ENCODE data around the gene LYPD1. TPM values are rescaled to one million over a fixed set of nuclear protein-coding genes. Genes with fewer than 3 reads are reported as not detected.

Gene LYPD1
- total RNA-seq, 1 experiment from 2014 or later = not detected

DNA sequence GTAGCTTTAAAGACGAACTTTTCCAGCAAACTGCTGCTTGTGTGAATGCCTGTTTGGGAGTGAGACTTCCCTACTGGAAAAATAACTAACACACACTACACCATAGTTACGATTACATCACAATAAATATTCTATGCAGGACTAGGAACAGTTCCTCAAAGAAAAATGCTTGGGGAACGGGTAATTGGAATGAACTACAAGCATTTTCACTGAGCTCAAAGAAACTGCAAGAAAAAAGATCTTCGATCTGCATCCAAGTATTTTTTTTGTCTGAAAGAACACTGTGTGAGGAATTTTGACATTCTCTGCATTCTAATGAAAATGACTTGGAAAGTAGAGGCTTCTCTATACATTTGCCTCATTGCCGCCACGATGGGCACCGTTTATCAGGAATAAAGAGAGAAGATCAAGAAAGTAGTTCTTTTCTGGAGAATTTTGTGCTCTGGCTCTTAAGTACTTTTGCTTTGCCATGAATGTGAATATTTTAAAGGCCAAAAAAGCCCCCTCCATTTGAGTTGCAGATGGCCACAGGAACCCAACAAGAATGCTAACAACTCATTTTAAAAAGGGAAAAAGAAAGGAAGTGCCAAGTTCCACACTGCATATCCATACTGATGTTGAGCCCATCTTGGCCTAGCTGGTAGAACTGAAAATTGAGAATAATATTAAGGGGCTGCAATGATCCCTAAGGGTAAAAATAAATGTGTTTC, 13.6 kb downstream of the LYPD1 start:
- no TSS peak for BruUV-seq (replicated peaks)
- TF ChIP-seq SRF (IDR thresholded peaks at IDR 0.05; ENCODE audit: low read depth) = no peak
- TF ChIP-seq EGR1 (IDR thresholded peaks at IDR 0.05; ENCODE audit: low read depth) = no peak
- no peak for TF ChIP-seq EZH2phosphoT487 (IDR thresholded peaks at IDR 0.05; ENCODE audit: borderline replicate concordance)
- TF ChIP-seq FOSL1 (IDR thresholded peaks at IDR 0.05; ENCODE audit: low read depth) = no peak
- no peak for TF ChIP-seq ZFX (IDR thresholded peaks at IDR 0.05)
- TF ChIP-seq RAD21 (IDR thresholded peaks at IDR 0.05; ENCODE audit: low read depth) = no peak
- TF ChIP-seq SP1 (IDR thresholded peaks at IDR 0.05; ENCODE audit: low read depth) = no peak
- TF ChIP-seq JUND (IDR thresholded peaks at IDR 0.05) = no peak
- TF ChIP-seq, protein P1, sequence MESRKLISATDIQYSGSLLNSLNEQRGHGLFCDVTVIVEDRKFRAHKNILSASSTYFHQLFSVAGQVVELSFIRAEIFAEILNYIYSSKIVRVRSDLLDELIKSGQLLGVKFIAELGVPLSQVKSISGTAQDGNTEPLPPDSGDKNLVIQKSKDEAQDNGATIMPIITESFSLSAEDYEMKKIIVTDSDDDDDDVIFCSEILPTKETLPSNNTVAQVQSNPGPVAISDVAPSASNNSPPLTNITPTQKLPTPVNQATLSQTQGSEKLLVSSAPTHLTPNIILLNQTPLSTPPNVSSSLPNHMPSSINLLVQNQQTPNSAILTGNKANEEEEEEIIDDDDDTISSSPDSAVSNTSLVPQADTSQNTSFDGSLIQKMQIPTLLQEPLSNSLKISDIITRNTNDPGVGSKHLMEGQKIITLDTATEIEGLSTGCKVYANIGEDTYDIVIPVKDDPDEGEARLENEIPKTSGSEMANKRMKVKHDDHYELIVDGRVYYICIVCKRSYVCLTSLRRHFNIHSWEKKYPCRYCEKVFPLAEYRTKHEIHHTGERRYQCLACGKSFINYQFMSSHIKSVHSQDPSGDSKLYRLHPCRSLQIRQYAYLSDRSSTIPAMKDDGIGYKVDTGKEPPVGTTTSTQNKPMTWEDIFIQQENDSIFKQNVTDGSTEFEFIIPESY (IDR thresholded peaks at IDR 0.05; ENCODE audit: extremely low read depth, insufficient replicate concordance, low read length) = no peak
- TF ChIP-seq, protein P2, sequence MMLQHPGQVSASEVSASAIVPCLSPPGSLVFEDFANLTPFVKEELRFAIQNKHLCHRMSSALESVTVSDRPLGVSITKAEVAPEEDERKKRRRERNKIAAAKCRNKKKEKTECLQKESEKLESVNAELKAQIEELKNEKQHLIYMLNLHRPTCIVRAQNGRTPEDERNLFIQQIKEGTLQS (IDR thresholded peaks at IDR 0.05) = no peak
- no peak for TF ChIP-seq CEBPB (IDR thresholded peaks at IDR 0.05; ENCODE audit: low read depth)
- TF ChIP-seq EZH2 (IDR thresholded peaks at IDR 0.05) = no peak
- TF ChIP-seq ELF1 (IDR thresholded peaks at IDR 0.05; ENCODE audit: borderline replicate concordance, low read depth) = no peak
- TF ChIP-seq, protein P3, sequence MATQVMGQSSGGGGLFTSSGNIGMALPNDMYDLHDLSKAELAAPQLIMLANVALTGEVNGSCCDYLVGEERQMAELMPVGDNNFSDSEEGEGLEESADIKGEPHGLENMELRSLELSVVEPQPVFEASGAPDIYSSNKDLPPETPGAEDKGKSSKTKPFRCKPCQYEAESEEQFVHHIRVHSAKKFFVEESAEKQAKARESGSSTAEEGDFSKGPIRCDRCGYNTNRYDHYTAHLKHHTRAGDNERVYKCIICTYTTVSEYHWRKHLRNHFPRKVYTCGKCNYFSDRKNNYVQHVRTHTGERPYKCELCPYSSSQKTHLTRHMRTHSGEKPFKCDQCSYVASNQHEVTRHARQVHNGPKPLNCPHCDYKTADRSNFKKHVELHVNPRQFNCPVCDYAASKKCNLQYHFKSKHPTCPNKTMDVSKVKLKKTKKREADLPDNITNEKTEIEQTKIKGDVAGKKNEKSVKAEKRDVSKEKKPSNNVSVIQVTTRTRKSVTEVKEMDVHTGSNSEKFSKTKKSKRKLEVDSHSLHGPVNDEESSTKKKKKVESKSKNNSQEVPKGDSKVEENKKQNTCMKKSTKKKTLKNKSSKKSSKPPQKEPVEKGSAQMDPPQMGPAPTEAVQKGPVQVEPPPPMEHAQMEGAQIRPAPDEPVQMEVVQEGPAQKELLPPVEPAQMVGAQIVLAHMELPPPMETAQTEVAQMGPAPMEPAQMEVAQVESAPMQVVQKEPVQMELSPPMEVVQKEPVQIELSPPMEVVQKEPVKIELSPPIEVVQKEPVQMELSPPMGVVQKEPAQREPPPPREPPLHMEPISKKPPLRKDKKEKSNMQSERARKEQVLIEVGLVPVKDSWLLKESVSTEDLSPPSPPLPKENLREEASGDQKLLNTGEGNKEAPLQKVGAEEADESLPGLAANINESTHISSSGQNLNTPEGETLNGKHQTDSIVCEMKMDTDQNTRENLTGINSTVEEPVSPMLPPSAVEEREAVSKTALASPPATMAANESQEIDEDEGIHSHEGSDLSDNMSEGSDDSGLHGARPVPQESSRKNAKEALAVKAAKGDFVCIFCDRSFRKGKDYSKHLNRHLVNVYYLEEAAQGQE (IDR thresholded peaks at IDR 0.05; ENCODE audit: low read depth) = no peak
- TF ChIP-seq POLR2A (IDR thresholded peaks at IDR 0.05; ENCODE audit: borderline replicate concordance, extremely low read depth, insufficient read depth, insufficient read length) = no peak
- no peak for TF ChIP-seq CBX3 (IDR thresholded peaks at IDR 0.05; ENCODE audit: low read depth)
- no peak for TF ChIP-seq SIN3A (IDR thresholded peaks at IDR 0.05; ENCODE audit: low read depth)
- TF ChIP-seq, protein P4, sequence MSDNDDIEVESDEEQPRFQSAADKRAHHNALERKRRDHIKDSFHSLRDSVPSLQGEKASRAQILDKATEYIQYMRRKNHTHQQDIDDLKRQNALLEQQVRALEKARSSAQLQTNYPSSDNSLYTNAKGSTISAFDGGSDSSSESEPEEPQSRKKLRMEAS (IDR thresholded peaks at IDR 0.05) = no peak
- no peak for TF ChIP-seq ZNF274 (IDR thresholded peaks at IDR 0.05; ENCODE audit: low read depth, low read length)
- no peak for TF ChIP-seq POLR2AphosphoS5 (IDR thresholded peaks at IDR 0.05; ENCODE audit: low read depth, low read length)
- Histone ChIP-seq H2AFZ (ENCODE audit: low read depth, low read length, poor library complexity, severe bottlenecking) (no peak overlapping the region), H3K27ac (ENCODE audit: low read depth, low read length) (no peak overlapping the region), H4K20me1 (ENCODE audit: insufficient read depth) (no peaks in the 10 kb centered on the region), H3K4me1 (ENCODE audit: control insufficient read depth in 1 of 2, insufficient read depth in 2 of 2, low read length in 2 of 2) (no peaks in the 10 kb centered on the region), H3K9me3 (ENCODE audit: control insufficient read depth in 1 of 2, insufficient read depth in 1 of 2, low read depth in 1 of 2, low read length in 2 of 2) (no peaks in the 10 kb centered on the region), H3K79me2 (ENCODE audit: insufficient read depth, low read length) (no peaks in the 10 kb centered on the region), H3K4me3 (replicated peaks in 1 of 2; ENCODE audit: low read depth in 1 of 2, low read length in 2 of 2) (no peak overlapping the region), H3K4me2 (ENCODE audit: low read length) (no peak overlapping the region), H3K27me3 (ENCODE audit: insufficient read depth, low read length) (peaks cover 33% of the 10 kb centered on the region; the same call in 1 of the 2 replicates), H3K9me2 (ENCODE audit: insufficient read depth) (no peaks in the 10 kb centered on the region), H3K9ac (ENCODE audit: low read length) (no peak overlapping the region), H3K36me3 (ENCODE audit: control insufficient read depth in 1 of 2, insufficient read depth in 2 of 2, low read length in 2 of 2) (no peaks in the 10 kb centered on the region)
- ChIA-PET RAD21 (ENCODE audit: low non-redundant PET in 1 of 2, low total read pairs in 2 of 2, uncharacterized antibody in 2 of 2, unreplicated experiment in 2 of 2) (no interaction called here), POLR2A (no interaction called here), CTCF (no interaction called here)
- DNase-seq (ENCODE audit: low read depth, low spot score) (no peak), ATAC-seq (no peak)
- intact Hi-C loops (cut with micrococcal nuclease) = no loop called here
